K562 (cell line): ENCODE measurements around the gene VAT1L. TPM values are rescaled to one million over a fixed set of nuclear protein-coding genes. Genes with fewer than 3 reads are reported as not detected.

Experiments used
- ATAC-seq: fragments of 200-7000 bp; cut with Tn5 transposase; 3 replicates; pipeline ENCODE4 v1.9.1; 2020; ENCODE audit warnings: moderate library complexity
- BruUV-seq: library from RNA; stranded (reverse); fragments of 400-500 nt; replicated peaks from 2 replicates; lab custom pipeline; 2021; lab: Mats Ljungman, UMichigan
- CTCF ChIA-PET: fragments of 300-600 bp; formaldehyde crosslinking; extraction: SDS; loops from one replicate; lab custom pipeline; 2021; ENCODE audit warnings: low intra/inter-chr PET ratio; lab: Yijun Ruan, JAX
- POLR2A ChIA-PET: fragments of 300-600, 350-650 bp; sonication (Branson Sonifier 250); formaldehyde crosslinking; extraction: SDS; loops from one replicate; lab custom pipeline; 2021; ENCODE audit warnings: antibody characterized with exemption, inconsistent platforms; lab: Yijun Ruan, JAX
- DNase-seq, 4 experiments: peaks; one replicate each; pipeline versions ENCODE4 v3.0.0 to v3.0.0-alpha.2; 2011 to 2018; ENCODE audit warnings: low spot score in 3 of 4, mixed read lengths in 3 of 4; ENCODE audit errors: extremely low read depth in 1 of 4
- FAIRE-seq: peaks from 2 replicates; lab custom pipeline; 2011; peaks lifted over from hg19 to GRCh38; lab: Jason Lieb, UNC
- H2AFZ ChIP-seq: 2 replicates; pipeline ENCODE4 v1.6.0; 2011; ENCODE audit warnings: low read depth, low read length, control low read depth, inconsistent platforms
- H3K27ac ChIP-seq: fragments of 200-600 bp; 3 replicates; pipeline ENCODE4 v1.8.0; 2011; ENCODE audit warnings: low read depth, mild to moderate bottlenecking, control low read depth, inconsistent platforms, low read length, moderate library complexity, mixed read lengths; ENCODE audit errors: extremely low read depth
- H3K27me3 ChIP-seq, 2 experiments: fragments of 300-600 bp in 1 of 2; 2 replicates in 1 of 2; 3 replicates in 1 of 2; pipeline versions ENCODE4 v1.6.0 to v1.8.0; 2011; ENCODE audit warnings: inconsistent platforms in 2 of 2, low read length in 2 of 2, mild to moderate bottlenecking in 1 of 2, mixed read lengths in 1 of 2, moderate library complexity in 1 of 2; ENCODE audit not compliant: control insufficient read depth in 2 of 2, insufficient read depth in 2 of 2
- H3K36me3 ChIP-seq: fragments of 300-600 bp; 3 replicates; pipeline ENCODE4 v1.8.0; 2011; ENCODE audit warnings: mild to moderate bottlenecking, low read length, inconsistent platforms; ENCODE audit not compliant: control insufficient read depth, insufficient read depth
- H3K4me1 ChIP-seq, 2 experiments: fragments of 200-600 bp in 1 of 2; replicated peaks in 1 of 2; 2 replicates in 1 of 2; 3 replicates in 1 of 2; pipeline versions ENCODE4 v1.5.1 to v1.8.0; 2011; ENCODE audit warnings: inconsistent platforms in 2 of 2, low read length in 2 of 2, mild to moderate bottlenecking in 1 of 2, mixed read lengths in 1 of 2, moderate library complexity in 1 of 2; ENCODE audit not compliant: control insufficient read depth in 2 of 2, insufficient read depth in 2 of 2
- H3K4me2 ChIP-seq: 2 replicates; pipeline ENCODE4 v1.6.1; 2011; ENCODE audit warnings: low read length, control low read depth, inconsistent platforms, mixed read lengths; ENCODE audit not compliant: insufficient read depth
- H3K4me3 ChIP-seq: fragments of 200-600 bp; sonication (generic), shearing (Covaris generic); 2 replicates; pipeline ENCODE4 v1.5.1; 2016; ENCODE audit warnings: control low read depth, inconsistent platforms
- H3K79me2 ChIP-seq: fragments of 200-600 bp; 3 replicates; pipeline ENCODE4 v1.8.0; 2011; ENCODE audit warnings: low read length, inconsistent platforms; ENCODE audit not compliant: control insufficient read depth, insufficient read depth
- H3K9ac ChIP-seq, 2 experiments: 2 replicates each; pipeline versions ENCODE4 v1.6.0 to v1.6.1; 2011; ENCODE audit warnings: low read depth in 2 of 2, low read length in 2 of 2, control low read depth in 1 of 2, inconsistent platforms in 1 of 2, mild to moderate bottlenecking in 1 of 2, mixed read lengths in 1 of 2; ENCODE audit not compliant: insufficient read depth in 1 of 2
- H3K9me1 ChIP-seq: one replicate; pipeline ENCODE4 v1.6.0; 2011; ENCODE audit warnings: inconsistent platforms, mild to moderate bottlenecking, low read length, moderate library complexity; ENCODE audit not compliant: control insufficient read depth, insufficient read depth
- H3K9me3 ChIP-seq: replicated peaks from 2 replicates; pipeline ENCODE4 v1.5.1; 2011; ENCODE audit warnings: low read depth, low read length, inconsistent platforms; ENCODE audit not compliant: control insufficient read depth, insufficient read depth
- H4K20me1 ChIP-seq: replicated peaks from 2 replicates; pipeline ENCODE4 v1.6.1; 2011; ENCODE audit warnings: low read length, inconsistent platforms, mixed read lengths; ENCODE audit not compliant: control insufficient read depth, insufficient read depth
- CREBBP ChIP-seq: IDR thresholded peaks from one replicate; pipeline ENCODE4 v1.6.1; 2012; ENCODE audit warnings: low read depth, mild to moderate bottlenecking, control low read depth, inconsistent platforms, low read length
- EHMT2 ChIP-seq: fragments of 450-650 bp; IDR thresholded peaks from 2 replicates; pipeline ENCODE4 v1.6.1; 2018; ENCODE audit warnings: antibody characterized with exemption
- ESRRA ChIP-seq: fragments of 450-650 bp; IDR thresholded peaks from 2 replicates; pipeline ENCODE4 v1.6.1; 2014; ENCODE audit warnings: low read depth, mild to moderate bottlenecking, moderate library complexity, borderline replicate concordance
- FOXJ2 ChIP-seq: fragments of 200-800 bp; sonication (Bioruptor generic); IDR thresholded peaks from 2 replicates; pipeline ENCODE4 v1.6.1; 2016; ENCODE audit warnings: missing genetic modification characterization, missing compliant biosample characterization
- GABPA ChIP-seq: fragments of 200-800 bp; sonication (Bioruptor generic); conservative IDR thresholded peaks from 2 replicates; pipeline ENCODE4 v1.6.1; 2016; ENCODE audit warnings: low read depth, missing genetic modification characterization, missing compliant biosample characterization
- ILK ChIP-seq: fragments of 450-650 bp; IDR thresholded peaks from 2 replicates; pipeline ENCODE4 v1.6.1; 2016; ENCODE audit warnings: missing genetic modification characterization, low read depth, mild to moderate bottlenecking, missing compliant biosample characterization, moderate library complexity, borderline replicate concordance
- KDM2B ChIP-seq: fragments of 250-450 bp; sonication (Bioruptor Pico); IDR thresholded peaks from 2 replicates; pipeline ENCODE4 v1.8.0; 2021; ENCODE audit warnings: mild to moderate bottlenecking, moderate library complexity
- NFRKB ChIP-seq: fragments of 450-650 bp; IDR thresholded peaks from 2 replicates; pipeline ENCODE4 v1.6.1; 2016; ENCODE audit warnings: low read depth
- STAT5B ChIP-seq: fragments of 250-450 bp; sonication (Bioruptor Pico); IDR thresholded peaks from 2 replicates; pipeline ENCODE4 v1.8.0; 2021; ENCODE audit warnings: mild to moderate bottlenecking, inconsistent platforms
- ZNF282 ChIP-seq: sonication (generic); formaldehyde crosslinking; IDR thresholded peaks from 2 replicates; pipeline ENCODE4 v1.8.1; 2023; ENCODE audit warnings: missing genetic modification reagents
- ZNF561 ChIP-seq: fragments of 450-650 bp; formaldehyde crosslinking; conservative IDR thresholded peaks from 2 replicates; pipeline ENCODE4 v1.4.0; 2020; ENCODE audit warnings: mild to moderate bottlenecking, moderate library complexity
- whole genome bisulfite sequencing: fragments of 100-300 bp; shearing (Covaris generic); methylation state at CpG from one replicate; pipeline ENCODE4 v1.1.6; 2016; ENCODE audit warnings: low coverage, mixed read lengths; ENCODE audit not compliant: insufficient coverage; ENCODE audit errors: missing lambda C conversion rate; 5-methylcytosine and 5-hydroxymethylcytosine counted together
- in situ Hi-C: fragments of 300-500 bp; cut with MboI; formaldehyde crosslinking; loops from 4 replicates; pipeline ENCODE4 v1.15.0; 2018; ENCODE audit warnings: inconsistent platforms, mixed read lengths
- intact Hi-C: fragments of 100-400 bp; cut with micrococcal nuclease; formaldehyde crosslinking; loops from 2 replicates; pipeline ENCODE4 v1.14.2; 2022
- polyA plus RNA-seq, 8 experiments: library from polyadenylated mRNA; depleted of rRNA in 4 of 8; stranded (reverse) in 5 of 8; unstranded in 3 of 8; fragments of >200 nt; fragmentation: Nextera tagmentation in 2 of 8; fragmentation: Illumina TruSeq in 1 of 8; extraction: Ambion mirVana in 2 of 8; extraction: Trizol in 1 of 8; gene quantifications; 2 replicates each; pipeline versions ENCODE4 v1.2.1 to v1.2.3, GENCODE V29; 2011 to 2014; ENCODE audit warnings: inconsistent platforms in 1 of 8, missing spikeins in 1 of 8
- total RNA-seq, 7 experiments: library from RNA; depleted of rRNA in 6 of 7; stranded (reverse); fragments of >200 nt in 6 of 7; fragmentation: Illumina TruSeq in 2 of 7; extraction: Trizol in 2 of 7; gene quantifications; 2 replicates each; pipeline versions ENCODE4 v1.2.1 to v1.2.3, GENCODE V29; 2011 to 2021; ENCODE audit warnings: low replicate concordance in 1 of 7
- TF ChIP-seq, protein P1 (sequence below): sonication (generic); formaldehyde crosslinking; IDR thresholded peaks from 2 replicates; pipeline ENCODE4 v1.8.1; 2023; ENCODE audit warnings: mild to moderate bottlenecking, missing genetic modification reagents, moderate library complexity
- TF ChIP-seq, protein P2 (sequence below): fragments of 200-800 bp; sonication (Bioruptor generic); IDR thresholded peaks from 2 replicates; pipeline ENCODE4 v1.6.1; 2017; ENCODE audit warnings: missing genetic modification characterization, missing compliant biosample characterization
- TF ChIP-seq, protein P3 (sequence below): fragments of 250-450 bp; sonication (Bioruptor Pico); IDR thresholded peaks from 2 replicates; pipeline ENCODE4 v1.4.0; 2020

The VAT1L gene
- total and polyA plus RNA-seq, 9 of the 15 experiments (the other 6 are each of a cell fraction or from before 2014, with no cell fraction given) = 0.01 TPM; not detected in 8

DNA sequence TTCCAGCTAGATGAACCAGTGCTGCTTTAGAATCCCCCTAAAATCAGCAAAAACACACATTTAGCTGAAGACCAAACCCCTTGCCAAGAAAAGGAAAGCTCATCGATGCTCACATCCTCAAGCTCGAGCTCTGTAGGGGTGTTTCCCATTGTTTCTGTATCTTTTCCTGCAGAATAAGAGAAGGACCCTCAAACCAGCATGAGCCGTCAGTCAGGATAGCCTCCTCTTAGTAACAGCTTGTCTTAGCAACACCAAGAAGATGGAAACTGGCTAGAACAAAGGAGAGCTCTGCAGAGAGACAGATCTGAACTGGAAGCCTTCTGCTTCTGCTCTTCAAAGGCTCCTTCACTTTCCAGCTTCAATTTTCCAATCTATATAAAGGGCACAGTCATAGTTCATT, 32.0 kb downstream of the VAT1L start:
- no peak overlapping the region for H3K4me2 ChIP-seq
- H3K27ac ChIP-seq = no peak overlapping the region
- H3K9ac ChIP-seq = no peak overlapping the region
- ATAC-seq (no peak), DNase-seq (no peak), FAIRE-seq (no peak)
- H3K9me1 ChIP-seq = no peaks in the 10 kb centered on the region
- H3K4me3 ChIP-seq = no peak overlapping the region
- no peak overlapping the region for H2AFZ ChIP-seq
- no peaks in the 10 kb centered on the region for H3K9me3 ChIP-seq
- H3K36me3 ChIP-seq = no peaks in the 10 kb centered on the region
- in situ Hi-C loops (no loop called here), intact Hi-C loops (no loop called here)
- H3K4me1 ChIP-seq = no peaks in the 10 kb centered on the region
- no peaks in the 10 kb centered on the region for H4K20me1 ChIP-seq
- ChIA-PET POLR2A (interaction anchor here (1.0 to 1.6 kb wide), 2 partner anchors 9 to 25 kb away, joined by 4 read pairs; no protein-coding TSS in a partner anchor), CTCF (no interaction called here)
- H3K27me3 ChIP-seq = peaks cover 5 to 14% of the 10 kb centered on the region in 2 experiments; a peak in 3 of 5 replicates
- no peaks in the 10 kb centered on the region for H3K79me2 ChIP-seq
- BruUV-seq = no TSS peak
- WGBS = 0% methylated on average over 3 of the region's 3 CpGs
- TF ChIP-seq ESRRA = no peak
- no peak for TF ChIP-seq KDM2B (CRISPR knock-in tag)
- TF ChIP-seq FOXJ2 = no peak
- no peak for TF ChIP-seq EHMT2
- TF ChIP-seq CREBBP = no peak
- no peak for TF ChIP-seq ILK (tag)
- TF ChIP-seq, protein P1, sequence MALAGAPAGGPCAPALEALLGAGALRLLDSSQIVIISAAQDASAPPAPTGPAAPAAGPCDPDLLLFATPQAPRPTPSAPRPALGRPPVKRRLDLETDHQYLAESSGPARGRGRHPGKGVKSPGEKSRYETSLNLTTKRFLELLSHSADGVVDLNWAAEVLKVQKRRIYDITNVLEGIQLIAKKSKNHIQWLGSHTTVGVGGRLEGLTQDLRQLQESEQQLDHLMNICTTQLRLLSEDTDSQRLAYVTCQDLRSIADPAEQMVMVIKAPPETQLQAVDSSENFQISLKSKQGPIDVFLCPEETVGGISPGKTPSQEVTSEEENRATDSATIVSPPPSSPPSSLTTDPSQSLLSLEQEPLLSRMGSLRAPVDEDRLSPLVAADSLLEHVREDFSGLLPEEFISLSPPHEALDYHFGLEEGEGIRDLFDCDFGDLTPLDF = no peak
- TF ChIP-seq, protein P2, sequence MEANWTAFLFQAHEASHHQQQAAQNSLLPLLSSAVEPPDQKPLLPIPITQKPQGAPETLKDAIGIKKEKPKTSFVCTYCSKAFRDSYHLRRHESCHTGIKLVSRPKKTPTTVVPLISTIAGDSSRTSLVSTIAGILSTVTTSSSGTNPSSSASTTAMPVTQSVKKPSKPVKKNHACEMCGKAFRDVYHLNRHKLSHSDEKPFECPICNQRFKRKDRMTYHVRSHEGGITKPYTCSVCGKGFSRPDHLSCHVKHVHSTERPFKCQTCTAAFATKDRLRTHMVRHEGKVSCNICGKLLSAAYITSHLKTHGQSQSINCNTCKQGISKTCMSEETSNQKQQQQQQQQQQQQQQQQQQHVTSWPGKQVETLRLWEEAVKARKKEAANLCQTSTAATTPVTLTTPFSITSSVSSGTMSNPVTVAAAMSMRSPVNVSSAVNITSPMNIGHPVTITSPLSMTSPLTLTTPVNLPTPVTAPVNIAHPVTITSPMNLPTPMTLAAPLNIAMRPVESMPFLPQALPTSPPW = no peak
- no peak for TF ChIP-seq GABPA
- no peak for TF ChIP-seq ZNF561 (CRISPR knock-in tag)
- TF ChIP-seq NFRKB = no peak
- TF ChIP-seq ZNF282 (CRISPR knock-in tag) = no peak
- TF ChIP-seq, protein P3, sequence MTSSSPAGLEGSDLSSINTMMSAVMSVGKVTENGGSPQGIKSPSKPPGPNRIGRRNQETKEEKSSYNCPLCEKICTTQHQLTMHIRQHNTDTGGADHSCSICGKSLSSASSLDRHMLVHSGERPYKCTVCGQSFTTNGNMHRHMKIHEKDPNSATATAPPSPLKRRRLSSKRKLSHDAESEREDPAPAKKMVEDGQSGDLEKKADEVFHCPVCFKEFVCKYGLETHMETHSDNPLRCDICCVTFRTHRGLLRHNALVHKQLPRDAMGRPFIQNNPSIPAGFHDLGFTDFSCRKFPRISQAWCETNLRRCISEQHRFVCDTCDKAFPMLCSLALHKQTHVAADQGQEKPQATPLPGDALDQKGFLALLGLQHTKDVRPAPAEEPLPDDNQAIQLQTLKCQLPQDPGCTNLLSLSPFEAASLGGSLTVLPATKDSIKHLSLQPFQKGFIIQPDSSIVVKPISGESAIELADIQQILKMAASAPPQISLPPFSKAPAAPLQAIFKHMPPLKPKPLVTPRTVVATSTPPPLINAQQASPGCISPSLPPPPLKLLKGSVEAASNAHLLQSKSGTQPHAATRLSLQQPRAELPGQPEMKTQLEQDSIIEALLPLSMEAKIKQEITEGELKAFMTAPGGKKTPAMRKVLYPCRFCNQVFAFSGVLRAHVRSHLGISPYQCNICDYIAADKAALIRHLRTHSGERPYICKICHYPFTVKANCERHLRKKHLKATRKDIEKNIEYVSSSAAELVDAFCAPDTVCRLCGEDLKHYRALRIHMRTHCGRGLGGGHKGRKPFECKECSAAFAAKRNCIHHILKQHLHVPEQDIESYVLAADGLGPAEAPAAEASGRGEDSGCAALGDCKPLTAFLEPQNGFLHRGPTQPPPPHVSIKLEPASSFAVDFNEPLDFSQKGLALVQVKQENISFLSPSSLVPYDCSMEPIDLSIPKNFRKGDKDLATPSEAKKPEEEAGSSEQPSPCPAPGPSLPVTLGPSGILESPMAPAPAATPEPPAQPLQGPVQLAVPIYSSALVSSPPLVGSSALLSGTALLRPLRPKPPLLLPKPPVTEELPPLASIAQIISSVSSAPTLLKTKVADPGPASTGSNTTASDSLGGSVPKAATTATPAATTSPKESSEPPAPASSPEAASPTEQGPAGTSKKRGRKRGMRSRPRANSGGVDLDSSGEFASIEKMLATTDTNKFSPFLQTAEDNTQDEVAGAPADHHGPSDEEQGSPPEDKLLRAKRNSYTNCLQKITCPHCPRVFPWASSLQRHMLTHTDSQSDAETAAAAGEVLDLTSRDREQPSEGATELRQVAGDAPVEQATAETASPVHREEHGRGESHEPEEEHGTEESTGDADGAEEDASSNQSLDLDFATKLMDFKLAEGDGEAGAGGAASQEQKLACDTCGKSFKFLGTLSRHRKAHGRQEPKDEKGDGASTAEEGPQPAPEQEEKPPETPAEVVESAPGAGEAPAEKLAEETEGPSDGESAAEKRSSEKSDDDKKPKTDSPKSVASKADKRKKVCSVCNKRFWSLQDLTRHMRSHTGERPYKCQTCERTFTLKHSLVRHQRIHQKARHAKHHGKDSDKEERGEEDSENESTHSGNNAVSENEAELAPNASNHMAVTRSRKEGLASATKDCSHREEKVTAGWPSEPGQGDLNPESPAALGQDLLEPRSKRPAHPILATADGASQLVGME (CRISPR knock-in tag) = no peak
- no peak for TF ChIP-seq STAT5B (CRISPR knock-in tag)
